Neural crest cell (in vitro differentiated cells): ENCODE data around the gene SOAT1. TPM values are rescaled to one million over a fixed set of nuclear protein-coding genes. Genes with fewer than 3 reads are reported as not detected.

Source experiments
- DNase-seq: peaks from one replicate; pipeline ENCODE4 v3.0.0; 2021; ENCODE audit warnings: low read depth, mixed read lengths, low spot score
- H3K27ac Mint-ChIP-seq: one replicate; pipeline ENCODE4 v1.8.0; 2021; ENCODE audit warnings: mild to moderate bottlenecking, mixed read lengths; ENCODE audit not compliant: unreplicated experiment
- H3K27me3 Mint-ChIP-seq: 2 replicates; pipeline ENCODE4 v1.8.0; 2021; ENCODE audit warnings: low read depth, mild to moderate bottlenecking, mixed read lengths
- H3K36me3 Mint-ChIP-seq: 2 replicates; pipeline ENCODE4 v1.8.0; 2021; ENCODE audit warnings: low read depth, mild to moderate bottlenecking, mixed read lengths
- H3K4me1 Mint-ChIP-seq: 2 replicates; pipeline ENCODE4 v1.8.0; 2021; ENCODE audit warnings: mixed read lengths
- H3K4me3 Mint-ChIP-seq: one replicate; pipeline ENCODE4 v1.8.0; 2021; ENCODE audit warnings: mild to moderate bottlenecking, mixed read lengths
- H3K9me3 Mint-ChIP-seq: 2 replicates; pipeline ENCODE4 v1.8.0; 2021; ENCODE audit warnings: mixed read lengths
- CTCF ChIP-seq: fragments of 200-600 bp; sonication (generic); conservative IDR thresholded peaks from 2 replicates; pipeline ENCODE4 v1.5.0; 2021; ENCODE audit warnings: antibody characterized with exemption, mild to moderate bottlenecking
- total RNA-seq: library from RNA; stranded (reverse); gene quantifications from 2 replicates; pipeline ENCODE4 v1.2.1, GENCODE V29; 2021

Gene SOAT1
- total RNA-seq, 1 donor from 2014 or later: 44.8 TPM

- TF ChIP-seq CTCF: no peak
Observed at GRCh38 chr1:179323436-179323835, 29.8 kb downstream of the SOAT1 start.

GRCh38 chr1:179325836-179326235 lies 32.2 kb downstream of the SOAT1 start:
- Mint-ChIP-seq H3K27ac (no peak overlapping the region), H3K27me3 (no peaks in the 10 kb centered on the region), H3K36me3 (peaks cover 34% of the 10 kb centered on the region), H3K4me3 (no peak overlapping the region), H3K4me1 (peaks cover 4% of the 10 kb centered on the region), H3K9me3 (peaks cover 6% of the 10 kb centered on the region)
- no peak for DNase-seq
- no peak for TF ChIP-seq CTCF

More at GRCh38 chr1:179323436-179323835, 29.8 kb downstream of the SOAT1 start:
- Mint-ChIP-seq H3K4me3 (no peak overlapping the region), H3K27ac (no peak overlapping the region), H3K9me3 (peaks cover 4% of the 10 kb centered on the region), H3K4me1 (peaks cover 10% of the 10 kb centered on the region), H3K27me3 (no peaks in the 10 kb centered on the region), H3K36me3 (peaks cover 39% of the 10 kb centered on the region)
- DNase-seq: no peak

- peaks cover 27% of the 10 kb centered on the region for H3K36me3 Mint-ChIP-seq
- H3K27ac Mint-ChIP-seq: no peak overlapping the region
- H3K9me3 Mint-ChIP-seq: peaks cover 2% of the 10 kb centered on the region
- TF ChIP-seq CTCF: no peak
- H3K4me3 Mint-ChIP-seq: no peak overlapping the region
- no peak for DNase-seq
- no peaks in the 10 kb centered on the region for H3K27me3 Mint-ChIP-seq
- H3K4me1 Mint-ChIP-seq: peaks cover 4% of the 10 kb centered on the region
Observed at GRCh38 chr1:179326746-179327145, 33.1 kb downstream of the SOAT1 start.

GRCh38 chr1:179327196-179327595 lies 33.6 kb downstream of the SOAT1 start:
- no peak for DNase-seq
- no peaks in the 10 kb centered on the region for H3K27me3 Mint-ChIP-seq
- no peak for TF ChIP-seq CTCF
- peaks cover 4% of the 10 kb centered on the region for H3K4me1 Mint-ChIP-seq
- H3K9me3 Mint-ChIP-seq: peaks cover 2% of the 10 kb centered on the region
- H3K4me3 Mint-ChIP-seq: no peak overlapping the region
- no peak overlapping the region for H3K27ac Mint-ChIP-seq
- H3K36me3 Mint-ChIP-seq: peaks cover 24% of the 10 kb centered on the region

GRCh38 chr1:179327679-179328078 lies 34.1 kb downstream of the SOAT1 start:
- peaks cover 2% of the 10 kb centered on the region for H3K9me3 Mint-ChIP-seq
- H3K36me3 Mint-ChIP-seq: peaks cover 19% of the 10 kb centered on the region
- H3K27me3 Mint-ChIP-seq: no peaks in the 10 kb centered on the region
- H3K4me3 Mint-ChIP-seq: no peak overlapping the region
- H3K27ac Mint-ChIP-seq: no peak overlapping the region
- H3K4me1 Mint-ChIP-seq: peaks cover 4% of the 10 kb centered on the region
- DNase-seq: no peak
- TF ChIP-seq CTCF: no peak

- Mint-ChIP-seq H3K4me1 (peaks cover 4% of the 10 kb centered on the region), H3K27me3 (no peaks in the 10 kb centered on the region), H3K9me3 (peaks cover 2% of the 10 kb centered on the region), H3K4me3 (no peak overlapping the region), H3K27ac (no peak overlapping the region), H3K36me3 (peaks cover 15% of the 10 kb centered on the region)
- DNase-seq: no peak
- no peak for TF ChIP-seq CTCF
Observed at GRCh38 chr1:179329862-179330261, 36.3 kb downstream of the SOAT1 start.
